HepG2 (cell line): ENCODE results near the gene FGFR4. TPM values are rescaled to one million over a fixed set of nuclear protein-coding genes. Genes with fewer than 3 reads are reported as not detected.

ENCODE experiments used
- ARID5B ChIP-seq: IDR thresholded peaks from 2 replicates; pipeline ENCODE4 v1.4.0; 2020; ENCODE audit warnings: mild to moderate bottlenecking, missing genetic modification reagents
- FOXA1 ChIP-seq, 2 experiments: fragments of 450-650 bp in 1 of 2; sonication (generic) in 1 of 2; formaldehyde crosslinking in 1 of 2; IDR thresholded peaks; 2 replicates each; pipeline versions ENCODE4 v1.4.0 to v1.6.1; 2016 to 2020; ENCODE audit warnings: missing genetic modification reagents in 1 of 2
- PRDM15 ChIP-seq: sonication (generic); formaldehyde crosslinking; IDR thresholded peaks from 2 replicates; pipeline ENCODE4 v1.4.0; 2020; ENCODE audit warnings: missing genetic modification reagents
- RXRB ChIP-seq: IDR thresholded peaks from 2 replicates; pipeline ENCODE4 v1.6.1; 2016; ENCODE audit warnings: borderline replicate concordance, missing genetic modification reagents, missing compliant biosample characterization
- SALL1 ChIP-seq: sonication (generic); formaldehyde crosslinking; IDR thresholded peaks from 2 replicates; pipeline ENCODE4 v1.8.0; 2022; ENCODE audit warnings: mild to moderate bottlenecking, missing genetic modification reagents
- ZNF607 ChIP-seq: sonication (generic); formaldehyde crosslinking; IDR thresholded peaks from 2 replicates; pipeline ENCODE4 v1.5.1; 2020; ENCODE audit warnings: missing genetic modification reagents, mild to moderate bottlenecking, borderline replicate concordance
- polyA plus RNA-seq, 8 experiments: library from polyadenylated mRNA; depleted of rRNA in 3 of 8; stranded (reverse) in 7 of 8; unstranded in 1 of 8; fragments of >200 nt; fragmentation: Illumina TruSeq in 4 of 8; extraction: Trizol in 4 of 8; gene quantifications; 2 replicates each; pipeline versions ENCODE4 v1.2.1 to v1.2.3, GENCODE V29; 2011 to 2016; ENCODE audit warnings: low read depth in 4 of 8, missing spikeins in 1 of 8, mixed read lengths in 1 of 8; ENCODE audit not compliant: insufficient read depth in 1 of 8
- total RNA-seq, 5 experiments: library from RNA; depleted of rRNA; stranded (reverse); fragments of >200 nt; fragmentation: Illumina TruSeq; extraction: Trizol; gene quantifications; 2 replicates each; pipeline ENCODE4 v1.2.3, GENCODE V29; 2016; ENCODE audit warnings: low read depth in 1 of 5

FGFR4 gene
- total and polyA plus RNA-seq, 2 of the 13 experiments (the other 11 are each of a cell fraction or from before 2014, with no cell fraction given): 129 to 219 TPM

GRCh38 chr5:177109810-177110209 is 23.1 kb downstream of the FGFR4 start (continued):
- TF ChIP-seq PRDM15 (CRISPR knock-in tag) (peak; percentile 90), ARID5B (no peak), RXRB (peak; percentile 28; the same call in 1 of the 2 replicates), ZNF607 (CRISPR knock-in tag) (no peak), FOXA1 (IDR thresholded peaks at IDR 0.05) (no peak), FOXA1 (CRISPR knock-in tag; IDR thresholded peaks at IDR 0.05) (peak; percentile 52), SALL1 (CRISPR knock-in tag) (0 out of 2 replicates have a peak, but pooled peaks have one; percentile 10)
